Spinal cord (tissue), 10 donors: Measurements from ENCODE around the gene DPP9. TPM values are rescaled to one million over a fixed set of nuclear protein-coding genes. Genes with fewer than 3 reads are reported as not detected.
"Not testable (repeated sequence)": the region's sequence is repeated elsewhere in the genome, so short reads cannot be mapped to it uniquely, and the experiment has no call there.

Source experiments
- DNase-seq, 6 donors: peaks; one replicate each; pipeline versions ENCODE4 v3.0.0 to v3.0.0-alpha.2; 2013 to 2015; ENCODE audit warnings: low spot score in 6 of 6, low read depth in 4 of 6
- H3K27ac ChIP-seq: one replicate; pipeline ENCODE4 v1.5.1; 2013; ENCODE audit warnings: low read depth, low read length, control low read depth
- H3K27me3 ChIP-seq: one replicate; pipeline ENCODE4 v1.6.1; 2013; ENCODE audit warnings: low read length; ENCODE audit not compliant: control insufficient read depth, insufficient read depth
- H3K36me3 ChIP-seq: one replicate; pipeline ENCODE4 v1.6.1; 2013; ENCODE audit warnings: low read length; ENCODE audit not compliant: control insufficient read depth, insufficient read depth
- H3K4me1 ChIP-seq: one replicate; pipeline ENCODE4 v1.6.1; 2013; ENCODE audit warnings: low read length; ENCODE audit not compliant: control insufficient read depth, insufficient read depth
- H3K4me3 ChIP-seq: one replicate; pipeline ENCODE4 v1.5.1; 2013; ENCODE audit warnings: low read depth, low read length, control low read depth
- H3K9me3 ChIP-seq: one replicate; pipeline ENCODE4 v1.6.1; 2013; ENCODE audit warnings: low read length; ENCODE audit not compliant: control insufficient read depth, insufficient read depth
- WGBS: methylation state at CpG from one replicate; pipeline ENCODE4 v1.1.5; 2013; ENCODE audit warnings: missing lambda C conversion rate; ENCODE audit not compliant: insufficient coverage; 5-methylcytosine and 5-hydroxymethylcytosine counted together
- polyA plus RNA-seq, 2 donors: library from polyadenylated mRNA; unstranded; fragments of 120-200 nt; gene quantifications; one replicate each; pipeline ENCODE4 v1.2.1, GENCODE V29; 2013; ENCODE audit not compliant: insufficient read length in 2 of 2
- total RNA-seq, 2 donors: library from RNA; depleted of rRNA in 1 of 2; stranded (reverse); fragments of 120-200 nt in 1 of 2; fragments of >200 nt in 1 of 2; gene quantifications; one replicate each; pipeline versions ENCODE4 v1.2.3 to v1.2.4, GENCODE V29; 2013 to 2014
- donor health status: healthy.

Gene DPP9
- total and polyA plus RNA-seq, 4 donors = 9.6 to 30.3 (median 17.4) TPM

GRCh38 chr19:4680021-4680420 lies 43.6 kb downstream of the DPP9 start:
- 100% methylated on average over 4 of the region's 7 CpGs for WGBS
- H3K27ac ChIP-seq, H3K4me1 ChIP-seq, H3K27me3 ChIP-seq, DNase-seq, H3K9me3 ChIP-seq, H3K4me3 ChIP-seq: not testable (repeated sequence)
- H3K36me3 ChIP-seq = peaks cover 92% of the 10 kb centered on the region

GRCh38 chr19:4678881-4679790 lies 44.5 kb downstream of the DPP9 start:
- Histone ChIP-seq H3K27me3 (no peaks in the 10 kb centered on the region), H3K4me1 (peaks cover 3% of the 10 kb centered on the region), H3K27ac (no peak overlapping the region), H3K36me3 (peaks cover 90% of the 10 kb centered on the region), H3K4me3 (no peak overlapping the region), H3K9me3 (no peaks in the 10 kb centered on the region)
- peak in 2 of 6 donors; percentile 36 to 51 for DNase-seq
- WGBS = 54% methylated on average over 26 of the region's 34 CpGs

DNA sequence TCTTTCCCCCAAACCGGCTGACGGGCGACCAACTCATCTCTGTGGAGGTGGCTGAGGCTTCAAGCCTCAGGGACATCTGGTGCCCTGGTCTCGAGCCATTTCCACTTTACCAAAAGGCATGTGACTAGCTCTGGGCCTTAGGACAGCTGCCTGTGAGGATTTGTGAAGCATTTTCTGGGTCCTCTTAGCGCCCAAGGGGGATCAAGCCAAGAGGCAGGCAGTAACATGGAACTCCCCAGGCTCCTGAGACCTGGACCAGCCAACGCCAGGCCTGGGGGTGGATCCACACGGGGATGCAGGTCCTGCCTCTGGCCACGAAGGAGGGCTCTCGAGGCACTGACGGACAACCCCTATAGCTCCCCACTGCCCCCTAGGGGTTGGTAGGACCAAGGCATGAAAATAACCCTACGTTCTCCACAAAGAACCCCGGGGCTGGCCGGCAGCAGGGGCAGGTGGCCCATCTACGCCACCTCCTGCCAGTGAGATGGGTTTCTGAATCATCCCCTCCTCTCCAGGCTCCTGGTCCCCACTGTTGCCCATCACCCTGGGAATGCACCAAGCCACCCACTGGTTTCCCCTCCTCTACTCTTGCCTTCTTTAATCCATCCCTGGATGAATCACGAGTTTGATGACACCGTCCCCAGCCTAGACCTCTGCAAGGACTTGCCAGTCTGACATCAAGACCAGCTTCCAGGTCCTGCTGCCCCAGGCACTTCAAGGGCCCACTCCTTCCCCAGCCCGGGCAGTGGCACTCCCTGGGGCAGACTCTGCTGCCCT lies 46.5 kb downstream of the DPP9 start:
- Histone ChIP-seq H3K27ac (no peak overlapping the region), H3K36me3 (peaks cover 71% of the 10 kb centered on the region), H3K4me3 (no peak overlapping the region), H3K4me1 (peaks cover 3% of the 10 kb centered on the region), H3K9me3 (no peaks in the 10 kb centered on the region), H3K27me3 (no peaks in the 10 kb centered on the region)
- DNase-seq = no peak
- 65% methylated on average over 17 of the region's 17 CpGs for WGBS

- no peak overlapping the region for H3K27ac ChIP-seq
- H3K36me3 ChIP-seq = peaks cover 55% of the 10 kb centered on the region
- H3K9me3 ChIP-seq = no peaks in the 10 kb centered on the region
- 87% methylated on average over 13 of the region's 16 CpGs for WGBS
- DNase-seq = no peak
- peaks cover 6% of the 10 kb centered on the region for H3K4me1 ChIP-seq
- H3K27me3 ChIP-seq = no peaks in the 10 kb centered on the region
- no peak overlapping the region for H3K4me3 ChIP-seq
Measured at GRCh38 chr19:4675346-4675745, 48.3 kb downstream of the DPP9 start.

DNA sequence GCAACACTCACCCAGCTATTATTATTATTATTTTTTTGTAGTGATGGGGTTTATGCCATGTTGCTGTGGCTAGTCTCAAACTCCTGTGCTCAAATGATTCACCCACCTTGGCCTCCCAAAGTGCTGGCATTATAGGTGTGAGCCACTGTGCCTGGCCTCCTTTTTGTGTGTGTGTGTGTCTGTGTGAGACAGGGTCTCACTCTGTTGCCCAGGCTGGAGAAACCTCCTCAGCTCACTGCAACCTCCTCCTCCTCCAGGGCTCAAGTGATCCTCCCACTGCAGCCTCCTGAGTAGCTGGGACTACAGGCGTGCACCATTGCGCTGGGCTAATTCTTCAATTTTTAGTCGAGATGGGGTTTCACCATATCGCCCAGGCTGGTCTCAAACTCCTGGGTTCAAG lies 49.9 kb downstream of the DPP9 start:
- H3K4me1 ChIP-seq = peaks cover 17% of the 10 kb centered on the region
- no peaks in the 10 kb centered on the region for H3K27me3 ChIP-seq
- WGBS = 98% methylated on average over 4 of the region's 4 CpGs
- no peak for DNase-seq
- peaks cover 40% of the 10 kb centered on the region for H3K36me3 ChIP-seq
- no peaks in the 10 kb centered on the region for H3K9me3 ChIP-seq
- H3K4me3 ChIP-seq = no peak overlapping the region
- H3K27ac ChIP-seq = no peak overlapping the region

DNA sequence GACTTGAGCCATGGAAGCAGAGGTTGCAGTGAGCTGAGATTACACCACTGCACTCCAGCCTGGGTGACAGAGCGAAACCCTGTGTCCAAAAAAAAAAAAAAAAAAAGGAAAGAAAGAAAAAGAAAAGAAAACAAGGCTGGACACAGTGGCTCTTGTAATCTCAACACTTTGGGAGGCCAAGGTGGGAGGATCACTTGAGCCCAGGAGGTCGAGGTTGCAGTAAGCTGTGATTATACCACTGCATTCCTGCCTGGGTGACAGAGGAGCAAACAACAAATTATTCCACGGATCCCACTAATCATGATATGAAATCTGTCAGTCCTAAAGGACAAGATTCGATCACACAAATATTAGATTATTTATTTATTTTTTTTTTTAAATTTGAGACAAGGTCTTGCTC lies 50.4 kb downstream of the DPP9 start:
- WGBS = 100% methylated on average over 1 of the region's 4 CpGs

DNA sequence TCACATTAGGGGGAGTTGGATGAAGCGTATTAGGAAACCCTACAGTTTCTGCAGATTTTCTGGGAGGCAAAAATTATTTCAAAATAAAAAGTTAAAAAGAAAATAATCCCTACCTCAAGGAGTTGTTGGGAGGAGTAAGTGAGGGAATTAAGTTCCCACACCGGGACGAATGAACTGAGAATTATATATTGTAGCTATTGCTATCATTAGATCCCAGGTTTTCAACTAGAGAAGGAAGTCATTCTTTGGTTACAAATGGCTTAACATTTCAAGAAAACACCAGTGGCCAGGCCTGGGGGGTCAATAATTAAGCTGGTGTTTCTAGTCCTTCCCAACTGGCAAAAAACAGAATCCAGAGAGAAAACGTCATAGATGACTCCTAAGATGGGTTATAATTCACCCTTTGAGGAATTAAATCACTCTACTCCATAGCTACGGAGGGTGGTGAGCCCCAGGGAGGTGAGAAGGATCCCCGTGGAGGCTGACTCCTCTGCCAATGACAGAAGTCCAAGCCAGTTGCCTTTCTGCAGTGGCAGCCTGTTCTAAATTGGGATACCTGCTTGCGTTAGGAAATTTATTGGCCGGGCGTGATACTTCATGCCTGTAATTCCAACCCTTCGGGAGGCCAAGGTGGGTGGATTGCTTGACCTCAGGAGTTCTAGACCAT lies 52.3 kb downstream of the DPP9 start:
- 57% methylated on average over 1 of the region's 10 CpGs for WGBS

More for the DNA sequence above, 50.4 kb downstream of the DPP9 start:
- no peak overlapping the region for H3K27ac ChIP-seq
- H3K4me3 ChIP-seq = no peak overlapping the region
- no peaks in the 10 kb centered on the region for H3K9me3 ChIP-seq
- no peaks in the 10 kb centered on the region for H3K27me3 ChIP-seq
- H3K36me3 ChIP-seq = peaks cover 41% of the 10 kb centered on the region
- H3K4me1 ChIP-seq = peaks cover 20% of the 10 kb centered on the region
- DNase-seq = no peak

GRCh38 chr19:4669723-4670480 lies 53.7 kb downstream of the DPP9 start, which contains the start of gene MYDGF:
Gene MYDGF (minus strand): TSS chr19:4670342. CDS start chr19:4670334, 8 bp downstream.
- peak; percentile 49 to 96 (median 82) for DNase-seq
- H3K4me3 ChIP-seq = peak within 1 kb of the TSS; percentile 78
- H3K27me3 ChIP-seq = no peaks in the 10 kb centered on the region
- H3K27ac ChIP-seq = no peak within 1 kb of the TSS
- H3K36me3 ChIP-seq = peaks cover 40% of the 10 kb centered on the region
- under 1% methylated on average over 68 of the region's 75 CpGs for WGBS
- H3K4me1 ChIP-seq = peaks cover 18% of the 10 kb centered on the region
- no peaks in the 10 kb centered on the region for H3K9me3 ChIP-seq

More for the DNA sequence above, 52.3 kb downstream of the DPP9 start:
- Histone ChIP-seq H3K4me1 (peaks cover 18% of the 10 kb centered on the region), H3K27me3 (no peaks in the 10 kb centered on the region), H3K36me3 (peaks cover 43% of the 10 kb centered on the region), H3K27ac (no peak overlapping the region), H3K9me3 (no peaks in the 10 kb centered on the region), H3K4me3 (no peak overlapping the region)
- peak in 1 of 6 donors; percentile 42 for DNase-seq

DNA sequence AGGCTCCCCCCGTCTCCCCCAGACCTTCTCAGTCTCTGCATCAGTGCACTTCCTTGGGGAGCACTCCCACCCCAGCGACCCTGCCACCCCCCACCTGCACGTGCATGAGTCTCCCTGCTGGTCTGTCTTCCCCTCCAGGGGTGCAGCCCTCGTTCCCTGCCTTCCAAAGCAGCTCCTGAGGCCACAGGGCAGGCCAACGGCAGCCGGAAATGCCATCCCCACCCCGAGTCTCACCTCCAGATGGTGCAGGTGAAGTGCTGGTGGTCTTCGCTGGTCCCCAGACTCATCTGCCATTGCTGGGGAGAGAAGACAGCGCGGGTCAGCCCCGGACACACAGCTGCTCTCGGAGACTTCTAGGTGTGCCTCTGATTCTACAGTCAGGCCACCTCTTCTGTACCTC lies 59.0 kb downstream of the DPP9 start:
- H3K4me1 ChIP-seq = peaks cover 12% of the 10 kb centered on the region
- peaks cover 83% of the 10 kb centered on the region for H3K36me3 ChIP-seq
- H3K27ac ChIP-seq = no peak overlapping the region
- DNase-seq = no peak
- 97% methylated on average over 12 of the region's 12 CpGs for WGBS
- H3K4me3 ChIP-seq = no peak overlapping the region
- no peaks in the 10 kb centered on the region for H3K9me3 ChIP-seq
- no peaks in the 10 kb centered on the region for H3K27me3 ChIP-seq
